ENCODE data around the gene CHMP3.
"Not testable (repeated sequence)": the region's sequence is repeated elsewhere in the genome, so short reads cannot be mapped to it uniquely, and the experiment has no call there.

CHMP3 gene

DNA sequence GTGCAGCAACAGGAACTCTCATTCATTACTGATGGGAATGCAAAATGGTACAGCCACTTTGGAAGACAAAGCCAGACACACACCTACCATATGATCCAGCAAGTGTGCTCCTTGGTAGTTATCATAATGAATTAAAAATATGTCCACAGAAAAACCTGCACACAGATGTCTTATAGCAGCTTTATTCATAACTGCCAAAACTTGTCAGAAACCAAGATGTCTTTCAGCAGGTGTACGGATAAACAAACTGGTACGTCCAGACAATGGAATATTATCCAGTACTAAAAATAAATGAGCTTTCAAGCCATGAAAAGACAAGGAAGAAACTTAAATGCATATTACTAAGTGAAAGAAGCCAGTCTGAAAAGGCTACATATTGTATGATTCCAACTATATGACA is 50.4 kb downstream of the CHMP3 start:
- no peak overlapping the region for H3K27ac ChIP-seq
- TF ChIP-seq, protein P1, sequence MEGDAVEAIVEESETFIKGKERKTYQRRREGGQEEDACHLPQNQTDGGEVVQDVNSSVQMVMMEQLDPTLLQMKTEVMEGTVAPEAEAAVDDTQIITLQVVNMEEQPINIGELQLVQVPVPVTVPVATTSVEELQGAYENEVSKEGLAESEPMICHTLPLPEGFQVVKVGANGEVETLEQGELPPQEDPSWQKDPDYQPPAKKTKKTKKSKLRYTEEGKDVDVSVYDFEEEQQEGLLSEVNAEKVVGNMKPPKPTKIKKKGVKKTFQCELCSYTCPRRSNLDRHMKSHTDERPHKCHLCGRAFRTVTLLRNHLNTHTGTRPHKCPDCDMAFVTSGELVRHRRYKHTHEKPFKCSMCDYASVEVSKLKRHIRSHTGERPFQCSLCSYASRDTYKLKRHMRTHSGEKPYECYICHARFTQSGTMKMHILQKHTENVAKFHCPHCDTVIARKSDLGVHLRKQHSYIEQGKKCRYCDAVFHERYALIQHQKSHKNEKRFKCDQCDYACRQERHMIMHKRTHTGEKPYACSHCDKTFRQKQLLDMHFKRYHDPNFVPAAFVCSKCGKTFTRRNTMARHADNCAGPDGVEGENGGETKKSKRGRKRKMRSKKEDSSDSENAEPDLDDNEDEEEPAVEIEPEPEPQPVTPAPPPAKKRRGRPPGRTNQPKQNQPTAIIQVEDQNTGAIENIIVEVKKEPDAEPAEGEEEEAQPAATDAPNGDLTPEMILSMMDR (conservative IDR thresholded peaks at IDR 0.05): no peak

DNA sequence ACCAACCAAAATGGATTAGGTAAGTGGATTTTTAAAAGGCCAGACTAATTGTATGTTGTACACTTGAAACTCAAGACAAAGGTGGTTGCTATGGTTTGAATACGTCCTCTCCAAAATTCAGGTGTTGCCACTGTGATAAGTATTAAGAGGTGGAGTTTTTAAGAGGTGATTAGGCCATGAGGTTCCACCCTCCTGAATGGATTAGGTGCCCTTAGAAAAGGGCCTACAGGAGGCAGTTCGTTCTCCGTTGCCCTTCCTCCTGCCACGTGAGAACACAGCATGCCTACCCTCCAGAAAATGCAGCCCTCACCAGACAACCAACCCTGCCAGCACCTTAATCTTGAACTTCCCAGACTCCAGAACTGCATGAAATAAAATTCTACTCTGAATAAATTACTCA is 51.2 kb downstream of the CHMP3 start:
- TF ChIP-seq, protein P1 (conservative IDR thresholded peaks at IDR 0.05): no peak
- no peak overlapping the region for H3K27ac ChIP-seq

DNA sequence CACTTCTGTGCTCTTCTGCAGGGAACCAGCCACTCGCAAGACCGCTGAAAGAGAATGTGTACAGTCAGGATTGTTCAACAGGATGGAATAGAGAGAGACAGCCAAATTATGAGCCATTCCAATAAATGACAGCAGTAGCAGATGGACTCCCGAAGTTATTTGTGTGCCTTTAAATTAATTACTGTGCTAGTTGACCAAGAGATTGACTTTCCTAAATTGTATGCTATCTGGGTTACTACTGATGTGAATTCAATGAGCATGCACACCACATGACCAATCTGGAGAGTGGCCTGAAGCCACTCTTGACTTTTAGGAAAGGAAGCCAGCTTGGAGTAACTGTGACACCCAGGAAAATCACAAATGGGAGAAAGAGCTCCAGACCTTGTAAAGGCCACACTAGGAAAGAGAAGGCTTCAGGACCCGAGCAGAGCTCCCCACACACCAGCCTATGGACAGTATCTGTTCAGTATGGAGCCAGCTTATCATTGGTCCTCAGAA is 52.8 kb downstream of the CHMP3 start:
- TF ChIP-seq, protein P1 (conservative IDR thresholded peaks at IDR 0.05): no peak
- no peak overlapping the region for H3K27ac ChIP-seq

DNA sequence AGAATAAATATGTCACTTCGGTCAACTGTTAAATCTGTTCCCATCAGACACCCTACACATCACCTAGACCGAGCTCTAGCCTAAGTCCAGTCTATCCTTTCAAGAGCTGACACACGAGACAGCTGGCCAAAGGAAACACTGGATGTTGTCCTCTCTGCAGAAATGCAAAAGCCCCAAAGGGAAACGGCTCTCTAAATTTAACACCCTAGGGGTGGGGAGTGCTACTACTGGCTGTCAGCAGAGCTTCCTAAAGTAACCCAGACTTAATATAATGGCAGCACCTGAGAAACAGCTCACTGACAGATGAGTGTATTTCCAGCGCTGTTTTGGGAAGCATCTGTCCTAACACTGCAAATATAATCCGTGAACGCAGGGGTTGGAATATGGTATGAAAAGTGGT is 55.6 kb downstream of the CHMP3 start:
- TF ChIP-seq, protein P1 (conservative IDR thresholded peaks at IDR 0.05): no peak
- no peak overlapping the region for H3K27ac ChIP-seq

DNA sequence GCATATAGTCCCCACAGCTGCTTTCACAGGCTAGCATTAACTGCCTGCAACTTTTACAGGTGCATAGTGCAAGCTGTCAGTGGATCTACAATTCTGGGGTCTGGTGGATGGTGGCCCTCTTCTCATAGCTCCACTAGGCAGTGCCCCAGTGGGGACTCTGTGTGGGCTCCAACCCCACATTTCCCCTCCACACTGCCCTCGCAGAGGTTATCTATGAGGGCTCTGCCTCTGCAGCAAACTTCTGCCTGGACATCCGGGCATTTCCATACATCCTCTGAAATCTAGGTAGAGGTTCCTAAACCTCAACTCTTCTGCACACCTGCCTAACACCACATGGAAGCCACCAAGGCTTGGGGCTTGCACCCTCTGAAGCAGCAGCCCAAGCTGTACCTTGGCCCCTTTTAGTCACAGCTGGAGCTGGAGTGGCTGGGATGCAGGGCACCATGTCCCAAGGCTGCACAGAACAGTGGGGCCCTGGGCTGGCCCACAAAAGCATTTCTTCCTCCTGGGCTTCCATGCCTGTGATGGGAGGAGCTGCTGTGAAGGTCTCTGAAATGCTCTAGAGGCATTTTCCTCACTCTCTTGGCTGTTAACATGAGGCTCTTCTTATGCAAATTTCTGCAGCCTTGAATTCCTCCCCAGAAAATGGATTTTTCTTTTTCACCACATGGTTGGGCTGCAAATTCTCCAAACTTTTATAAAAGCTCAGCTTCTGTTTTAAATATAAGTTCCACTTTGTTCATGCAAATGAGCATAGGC is 62.7 kb downstream of the CHMP3 start:
- TF ChIP-seq, protein P1 (conservative IDR thresholded peaks at IDR 0.05): no peak
- no peak overlapping the region for H3K27ac ChIP-seq

DNA sequence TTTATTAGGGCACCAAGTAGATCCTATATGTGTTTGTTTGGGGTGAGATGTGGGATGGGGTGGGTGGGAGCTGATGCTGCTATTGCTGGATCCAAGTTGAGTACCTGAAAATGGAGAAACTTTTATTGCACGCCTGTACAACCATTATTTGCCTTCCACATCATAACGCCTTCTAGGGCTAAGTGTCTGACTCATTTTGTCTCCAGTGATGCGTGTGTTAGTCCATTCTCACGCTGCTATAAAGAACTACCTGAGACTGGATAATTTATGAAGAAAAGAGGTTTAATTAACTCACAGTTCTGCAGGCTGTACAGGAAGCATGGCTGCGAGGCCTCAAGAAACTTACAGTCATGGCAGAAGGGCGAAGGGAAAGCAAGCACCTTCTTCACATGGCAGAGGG is 63.9 kb downstream of the CHMP3 start:
- TF ChIP-seq, protein P1 (conservative IDR thresholded peaks at IDR 0.05): no peak
- no peak overlapping the region for H3K27ac ChIP-seq

DNA sequence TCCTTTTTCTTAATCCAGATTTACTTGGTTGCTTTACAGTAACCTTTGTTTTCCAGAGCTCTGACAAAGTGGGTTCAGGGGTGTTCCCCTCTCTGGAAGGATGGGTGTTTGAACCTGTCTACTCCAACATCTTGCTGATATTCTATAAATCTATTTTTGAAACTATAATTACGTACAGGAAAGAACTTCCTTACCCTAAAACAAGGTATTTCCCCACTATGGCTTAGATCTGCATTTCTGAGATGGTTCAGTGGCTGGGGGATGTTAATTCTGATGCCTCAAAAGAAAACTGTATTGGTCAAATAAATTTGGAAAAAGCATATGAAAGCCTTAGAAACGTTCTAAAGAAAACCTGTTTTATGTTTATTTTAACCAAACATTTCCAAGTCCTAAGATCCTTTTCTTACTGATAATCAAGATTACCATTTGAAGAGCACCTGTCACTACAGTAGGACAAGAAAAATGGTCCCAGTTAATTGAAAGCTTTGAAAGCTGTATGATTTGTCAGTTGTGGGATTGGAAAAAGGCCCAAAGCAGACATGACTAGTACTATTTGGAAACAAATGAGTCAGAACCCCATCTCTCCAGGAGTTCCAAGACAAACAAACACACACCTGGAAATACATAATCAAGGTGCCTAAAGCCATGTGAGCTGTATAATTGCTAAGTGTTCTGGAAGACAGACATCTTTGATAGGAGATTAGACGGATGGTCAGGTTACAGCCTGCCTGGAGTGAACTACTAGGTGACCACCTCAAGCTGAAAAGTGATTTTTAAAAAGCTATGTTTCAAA is 64.6 kb downstream of the CHMP3 start:
- TF ChIP-seq, protein P1 (conservative IDR thresholded peaks at IDR 0.05): no peak
- H3K27ac ChIP-seq: no peak overlapping the region

DNA sequence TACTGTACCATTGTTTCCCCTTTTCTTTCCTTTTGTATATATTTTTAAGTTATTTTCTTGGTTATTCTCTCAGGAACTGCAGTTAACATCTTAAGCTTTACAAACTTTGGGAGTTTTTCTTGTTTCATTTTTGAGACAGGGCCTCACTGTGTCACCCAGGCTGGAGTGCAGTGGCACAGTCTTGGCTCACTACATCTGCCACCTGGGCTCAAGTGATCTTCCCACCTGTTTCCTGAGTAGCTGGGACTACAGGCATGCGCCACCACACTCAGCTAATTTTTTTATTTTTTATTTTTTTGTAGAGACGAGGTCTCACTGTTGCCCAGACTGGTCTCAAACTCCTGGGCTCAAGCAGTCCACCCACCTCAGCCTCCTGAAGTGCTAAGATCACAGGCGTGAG is 66.9 kb downstream of the CHMP3 start:
- H3K27ac ChIP-seq: not testable (repeated sequence)
